Thyroid gland (tissue), 4 donors: ENCODE results near the gene PRDX5.

Source experiments
- POLR2A ChIP-seq, 2 donors: fragments of 450-650 bp; IDR thresholded peaks; one replicate each; pipeline ENCODE4 v1.6.1; 2017; ENCODE audit warnings: antibody characterized with exemption in 2 of 2, mild to moderate bottlenecking in 2 of 2, moderate library complexity in 1 of 2
- TF ChIP-seq, protein P1 (sequence below), 6 experiments: fragments of 200-600 bp in 3 of 6; fragments of 450-650 bp in 3 of 6; sonication (generic) in 3 of 6; IDR thresholded peaks; one replicate each; pipeline ENCODE4 v1.5.1; 2016 to 2019; ENCODE audit warnings: antibody characterized with exemption in 6 of 6, mild to moderate bottlenecking in 2 of 6, inconsistent platforms in 1 of 6, moderate library complexity in 1 of 6

DNA sequence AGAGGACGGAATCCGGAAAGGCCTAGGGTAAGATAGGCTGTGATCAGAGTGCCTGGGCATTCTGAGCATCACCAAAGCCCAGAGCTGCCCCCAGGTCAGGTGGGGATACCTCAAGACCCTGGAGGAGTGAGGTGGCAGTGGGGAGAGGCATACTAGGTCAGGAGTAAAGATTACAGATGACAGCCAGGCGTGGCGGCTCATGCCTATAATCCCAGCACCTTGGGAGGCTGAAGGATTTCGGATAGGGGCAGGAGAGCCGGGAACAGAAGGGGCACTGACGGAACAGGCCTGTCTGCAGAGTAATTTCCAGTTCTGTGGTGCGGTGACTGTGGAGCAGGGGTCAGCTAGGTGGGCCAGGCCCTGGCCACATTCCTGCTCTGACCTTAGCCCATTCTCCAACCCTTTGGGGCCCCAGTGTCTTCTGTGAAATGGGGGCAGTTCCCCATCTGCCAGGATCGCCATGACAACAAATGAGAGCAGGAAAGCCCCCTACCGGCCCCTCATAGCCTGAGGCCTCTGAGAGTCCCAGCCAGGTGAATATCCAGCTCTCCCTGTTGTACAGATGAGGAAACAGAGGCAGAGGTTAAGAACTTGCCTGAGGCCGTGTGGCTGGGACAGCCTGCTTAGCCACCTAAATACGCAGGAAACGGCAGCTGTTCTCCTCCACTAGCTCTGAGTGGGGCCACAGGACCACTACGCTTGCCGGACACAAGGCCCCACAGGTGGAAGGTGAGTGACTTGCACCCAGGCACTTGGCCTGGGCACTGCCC is 42.7 kb upstream of the PRDX5 start:
- TF ChIP-seq, protein P1, sequence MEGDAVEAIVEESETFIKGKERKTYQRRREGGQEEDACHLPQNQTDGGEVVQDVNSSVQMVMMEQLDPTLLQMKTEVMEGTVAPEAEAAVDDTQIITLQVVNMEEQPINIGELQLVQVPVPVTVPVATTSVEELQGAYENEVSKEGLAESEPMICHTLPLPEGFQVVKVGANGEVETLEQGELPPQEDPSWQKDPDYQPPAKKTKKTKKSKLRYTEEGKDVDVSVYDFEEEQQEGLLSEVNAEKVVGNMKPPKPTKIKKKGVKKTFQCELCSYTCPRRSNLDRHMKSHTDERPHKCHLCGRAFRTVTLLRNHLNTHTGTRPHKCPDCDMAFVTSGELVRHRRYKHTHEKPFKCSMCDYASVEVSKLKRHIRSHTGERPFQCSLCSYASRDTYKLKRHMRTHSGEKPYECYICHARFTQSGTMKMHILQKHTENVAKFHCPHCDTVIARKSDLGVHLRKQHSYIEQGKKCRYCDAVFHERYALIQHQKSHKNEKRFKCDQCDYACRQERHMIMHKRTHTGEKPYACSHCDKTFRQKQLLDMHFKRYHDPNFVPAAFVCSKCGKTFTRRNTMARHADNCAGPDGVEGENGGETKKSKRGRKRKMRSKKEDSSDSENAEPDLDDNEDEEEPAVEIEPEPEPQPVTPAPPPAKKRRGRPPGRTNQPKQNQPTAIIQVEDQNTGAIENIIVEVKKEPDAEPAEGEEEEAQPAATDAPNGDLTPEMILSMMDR (IDR thresholded peaks at IDR 0.05) = no peak
- TF ChIP-seq POLR2A (IDR thresholded peaks at IDR 0.05) = no peak
